A673 (cell line): Measurements from ENCODE around the gene B4GALT3. TPM values are rescaled to one million over a fixed set of nuclear protein-coding genes. Genes with fewer than 3 reads are reported as not detected.

ENCODE experiments used
- BruUV-seq: library from RNA; stranded (reverse); fragments of 400-500 nt; replicated peaks from 2 replicates; lab custom pipeline; 2021; lab: Mats Ljungman, UMichigan
- CTCF ChIA-PET: fragments of 300-600 bp; sonication (Branson Sonifier 250); formaldehyde crosslinking; loops from one replicate; lab custom pipeline; 2022; ENCODE audit warnings: antibody characterized with exemption; lab: Charles Lee
- POLR2A ChIA-PET: fragments of 300-600 bp; sonication (Branson Sonifier 250); formaldehyde crosslinking; loops from one replicate; lab custom pipeline; 2022; ENCODE audit warnings: antibody characterized with exemption; ENCODE audit not compliant: low non-redundant PET; lab: Charles Lee
- DNase-seq: peaks from one replicate; pipeline ENCODE4 v3.0.0-alpha.2; 2015; ENCODE audit warnings: low spot score
- H3K27ac ChIP-seq: fragments of 200-600 bp; sonication (generic); 2 replicates; pipeline ENCODE4 v1.5.1; 2016; ENCODE audit warnings: mixed run types, low read depth, mild to moderate bottlenecking, mixed read lengths, antibody characterized with exemption, low read length; ENCODE audit not compliant: poor library complexity, severe bottlenecking
- H3K27me3 ChIP-seq: fragments of 200-600 bp; sonication (generic); replicated peaks from 2 replicates; pipeline ENCODE4 v1.6.1; 2017; ENCODE audit warnings: mixed run types, low read depth, mild to moderate bottlenecking, mixed read lengths, antibody characterized with exemption, low read length; ENCODE audit not compliant: insufficient read depth, poor library complexity
- H3K36me3 ChIP-seq: fragments of 200-600 bp; sonication (generic); 2 replicates; pipeline ENCODE4 v1.6.1; 2016; ENCODE audit warnings: mixed run types, mild to moderate bottlenecking, mixed read lengths, antibody characterized with exemption, low read length; ENCODE audit not compliant: insufficient read depth, poor library complexity, severe bottlenecking
- H3K4me1 ChIP-seq: fragments of 200-600 bp; sonication (generic); 2 replicates; pipeline ENCODE4 v1.6.1; 2017; ENCODE audit warnings: mixed run types, mild to moderate bottlenecking, mixed read lengths, antibody characterized with exemption, low read length; ENCODE audit not compliant: insufficient read depth, poor library complexity, severe bottlenecking
- H3K4me3 ChIP-seq: fragments of 200-600 bp; sonication (generic); 2 replicates; pipeline ENCODE4 v1.5.1; 2016; ENCODE audit warnings: low read depth, mixed run types, mild to moderate bottlenecking, mixed read lengths, low read length; ENCODE audit not compliant: poor library complexity, severe bottlenecking
- H3K9me3 ChIP-seq: fragments of 200-600 bp; sonication (generic); 2 replicates; pipeline ENCODE4 v1.6.1; 2016; ENCODE audit warnings: mixed run types, low read depth, mild to moderate bottlenecking, mixed read lengths, antibody characterized with exemption, low read length; ENCODE audit not compliant: poor library complexity, severe bottlenecking
- EZH2 ChIP-seq: fragments of 200-600 bp; sonication (generic); IDR thresholded peaks from 2 replicates; pipeline ENCODE4 v1.6.1; 2017; ENCODE audit warnings: borderline replicate concordance, low read depth, mild to moderate bottlenecking, mixed read lengths, antibody characterized with exemption, low read length; ENCODE audit not compliant: poor library complexity, severe bottlenecking
- intact Hi-C: fragments of 100-400 bp; cut with micrococcal nuclease; formaldehyde crosslinking; loops from one replicate; pipeline ENCODE4 v1.10.0; 2022; ENCODE audit not compliant: unreplicated experiment
- total RNA-seq: library from RNA; stranded (reverse); gene quantifications from 2 replicates; pipeline ENCODE4 v1.2.3, GENCODE V29; 2021
- TF ChIP-seq, protein P1 (sequence below): fragments of 300-800, 200-600 bp; sonication (generic); conservative IDR thresholded peaks from 2 replicates; pipeline ENCODE4 v1.5.1; 2017; ENCODE audit warnings: low read depth, mild to moderate bottlenecking, antibody characterized with exemption, low read length, moderate library complexity, mixed read lengths

The B4GALT3 gene
- total RNA-seq, 1 experiment from 2014 or later, result 55.1 TPM

DNA sequence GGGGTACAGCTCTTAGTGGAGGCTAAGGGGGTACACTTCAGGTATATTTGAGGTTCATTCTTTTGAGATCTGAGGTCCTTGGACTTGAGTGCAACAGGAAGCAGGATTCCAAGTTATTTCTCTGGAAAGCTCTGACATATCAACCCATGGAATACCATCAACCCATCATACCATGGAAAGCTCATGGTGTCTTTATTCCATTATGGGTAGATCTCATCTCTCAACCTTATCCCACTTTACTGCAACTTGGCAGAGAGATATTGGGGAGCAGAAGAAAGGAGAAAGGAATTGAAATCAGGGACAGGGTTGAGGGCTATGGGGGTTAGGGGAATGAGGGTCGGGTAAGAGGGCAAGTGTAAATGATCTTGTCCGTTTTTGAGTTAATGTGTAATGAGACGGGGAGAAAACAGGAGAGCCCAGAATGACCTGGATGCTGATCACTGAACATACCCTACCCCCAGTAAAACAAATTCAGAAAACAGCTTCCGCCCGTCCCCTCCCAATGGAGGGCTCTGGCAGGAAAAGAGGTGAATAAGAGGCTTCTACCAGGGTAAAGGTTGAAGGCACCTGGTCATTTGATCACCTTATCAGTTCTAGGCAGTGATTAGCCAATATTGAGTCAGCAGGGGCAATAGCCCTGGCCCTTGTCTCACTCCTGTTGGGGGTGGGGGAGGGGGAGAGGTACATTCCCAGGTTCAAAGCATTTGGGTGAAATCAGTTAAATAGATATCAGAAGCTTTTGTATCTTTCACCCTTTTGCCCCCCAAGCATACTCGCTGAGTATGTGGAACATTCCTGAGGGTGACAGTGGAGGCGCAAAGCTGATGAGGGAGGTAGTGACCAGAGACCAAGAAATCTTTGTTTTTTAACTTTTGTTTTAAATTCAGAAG, 46.7 kb upstream of the B4GALT3 start:
- BruUV-seq, result no TSS peak
- H3K4me3 ChIP-seq, result no peak overlapping the region
- no peaks in the 10 kb centered on the region for H3K27me3 ChIP-seq
- POLR2A ChIA-PET, result no interaction called here
- CTCF ChIA-PET, result no interaction called here
- no peak overlapping the region for H3K27ac ChIP-seq
- intact Hi-C loops, result no loop called here
- H3K4me1 ChIP-seq, result peaks cover 18% of the 10 kb centered on the region
- H3K9me3 ChIP-seq, result no peaks in the 10 kb centered on the region
- H3K36me3 ChIP-seq, result peaks cover 9% of the 10 kb centered on the region
- TF ChIP-seq, protein P1, sequence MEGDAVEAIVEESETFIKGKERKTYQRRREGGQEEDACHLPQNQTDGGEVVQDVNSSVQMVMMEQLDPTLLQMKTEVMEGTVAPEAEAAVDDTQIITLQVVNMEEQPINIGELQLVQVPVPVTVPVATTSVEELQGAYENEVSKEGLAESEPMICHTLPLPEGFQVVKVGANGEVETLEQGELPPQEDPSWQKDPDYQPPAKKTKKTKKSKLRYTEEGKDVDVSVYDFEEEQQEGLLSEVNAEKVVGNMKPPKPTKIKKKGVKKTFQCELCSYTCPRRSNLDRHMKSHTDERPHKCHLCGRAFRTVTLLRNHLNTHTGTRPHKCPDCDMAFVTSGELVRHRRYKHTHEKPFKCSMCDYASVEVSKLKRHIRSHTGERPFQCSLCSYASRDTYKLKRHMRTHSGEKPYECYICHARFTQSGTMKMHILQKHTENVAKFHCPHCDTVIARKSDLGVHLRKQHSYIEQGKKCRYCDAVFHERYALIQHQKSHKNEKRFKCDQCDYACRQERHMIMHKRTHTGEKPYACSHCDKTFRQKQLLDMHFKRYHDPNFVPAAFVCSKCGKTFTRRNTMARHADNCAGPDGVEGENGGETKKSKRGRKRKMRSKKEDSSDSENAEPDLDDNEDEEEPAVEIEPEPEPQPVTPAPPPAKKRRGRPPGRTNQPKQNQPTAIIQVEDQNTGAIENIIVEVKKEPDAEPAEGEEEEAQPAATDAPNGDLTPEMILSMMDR, result no peak
- no peak for TF ChIP-seq EZH2
- DNase-seq, result no peak

DNA sequence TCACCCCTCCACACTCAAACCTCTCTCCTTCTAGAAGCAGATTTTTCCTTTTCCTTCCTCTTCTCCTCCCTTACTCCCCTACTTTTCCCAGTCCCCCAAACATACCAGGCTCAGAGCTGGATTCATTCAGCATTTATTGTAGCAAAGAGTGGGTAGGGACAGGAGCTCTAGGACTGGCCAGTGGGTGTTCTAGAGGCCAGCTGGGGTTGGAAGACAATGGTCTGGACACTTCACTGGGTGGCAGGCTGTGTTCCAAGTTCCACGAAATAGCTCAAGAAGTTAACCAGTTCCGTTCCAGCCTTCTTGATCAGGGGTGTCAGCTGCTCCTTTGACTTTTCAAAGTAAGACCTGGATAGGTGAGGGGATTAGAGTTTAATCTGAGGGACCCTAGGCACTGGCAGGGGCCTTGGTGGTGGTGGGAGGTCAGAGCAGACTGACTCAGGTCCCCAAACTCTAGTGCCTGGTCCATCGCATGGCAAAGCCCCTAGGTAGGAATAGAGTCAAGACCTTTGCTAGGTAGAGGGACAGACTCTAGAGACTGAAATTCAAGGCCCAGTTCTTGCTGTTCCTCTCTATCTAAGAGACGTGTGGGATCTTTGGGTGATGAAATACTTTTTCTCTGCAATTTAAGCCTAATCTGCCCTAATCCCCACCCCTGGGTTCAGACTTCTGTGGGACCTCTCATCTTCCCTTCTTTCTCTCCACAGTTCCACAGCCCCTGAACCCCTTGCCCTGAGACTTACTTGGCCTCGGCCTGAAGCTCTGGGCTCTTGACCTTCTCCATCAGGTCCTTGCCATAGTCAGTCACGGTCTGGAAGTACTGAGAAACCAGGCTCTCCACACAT, 45.1 kb upstream of the B4GALT3 start:
- ChIA-PET CTCF (no interaction called here), POLR2A (no interaction called here)
- H3K9me3 ChIP-seq, result no peaks in the 10 kb centered on the region
- intact Hi-C loops, result no loop called here
- no peak overlapping the region for H3K27ac ChIP-seq
- H3K4me1 ChIP-seq, result peaks cover 13% of the 10 kb centered on the region
- H3K36me3 ChIP-seq, result no peaks in the 10 kb centered on the region
- no peaks in the 10 kb centered on the region for H3K27me3 ChIP-seq
- no peak for DNase-seq
- H3K4me3 ChIP-seq, result no peak overlapping the region
- BruUV-seq, result no TSS peak
- TF ChIP-seq EZH2, result no peak

DNA sequence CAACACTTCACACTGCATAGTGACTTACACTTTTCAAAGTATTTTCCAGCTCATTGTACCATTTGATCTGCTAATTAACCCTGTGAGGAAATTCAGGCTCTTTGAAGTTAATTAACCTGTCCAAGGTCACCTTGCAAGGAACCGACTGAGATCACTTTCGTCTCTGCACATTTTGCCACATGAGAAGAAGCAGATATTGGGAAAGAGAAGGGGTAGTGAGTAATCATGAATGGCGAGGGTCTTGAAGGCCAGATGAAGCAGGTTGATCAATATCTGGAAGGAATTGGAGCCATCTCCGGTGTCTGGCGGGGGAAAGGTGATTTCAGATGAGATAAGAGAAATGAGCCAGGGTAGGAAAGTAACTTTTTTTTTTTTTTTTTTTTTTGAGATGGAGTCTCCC, 42.7 kb upstream of the B4GALT3 start:
- no TSS peak for BruUV-seq
- H3K9me3 ChIP-seq, result no peaks in the 10 kb centered on the region
- H3K36me3 ChIP-seq, result peaks cover 3% of the 10 kb centered on the region
- no peak overlapping the region for H3K27ac ChIP-seq
- intact Hi-C loops, result no loop called here
- no peak for TF ChIP-seq EZH2
- TF ChIP-seq, protein P1, result no peak
- CTCF ChIA-PET, result no interaction called here
- no peak overlapping the region for H3K4me3 ChIP-seq
- H3K4me1 ChIP-seq, result peaks cover 1% of the 10 kb centered on the region
- POLR2A ChIA-PET, result no interaction called here
- no peaks in the 10 kb centered on the region for H3K27me3 ChIP-seq
- DNase-seq, result no peak
